ENCODE results near the gene ZBTB20. TPM values are rescaled to one million over a fixed set of nuclear protein-coding genes. Genes with fewer than 3 reads are reported as not detected.

The ZBTB20 gene
- total RNA-seq, 1 donor from 2014 or later: 32.5 TPM

DNA sequence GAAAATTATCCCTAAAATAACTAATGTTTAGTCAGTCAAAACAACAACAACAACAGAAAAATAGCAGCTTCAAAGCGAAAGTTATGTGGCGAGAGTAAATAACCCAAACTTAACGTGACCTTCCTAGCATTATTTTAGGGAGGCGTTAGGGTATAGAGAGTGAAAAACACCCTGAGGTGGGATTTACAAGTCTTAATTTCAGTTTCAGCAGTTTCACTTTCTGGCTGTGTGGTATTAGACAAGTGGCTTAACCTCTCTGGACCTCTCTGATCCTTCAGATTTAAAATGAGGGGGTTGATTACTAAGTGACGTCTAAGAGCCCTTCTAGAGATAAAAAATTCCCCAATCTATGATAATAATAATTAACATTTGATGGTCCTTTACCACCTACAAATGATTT, 291.2 kb downstream of the ZBTB20 start:
- Histone ChIP-seq H3K27me3 (ENCODE audit: control insufficient read depth, insufficient read depth, low read length) (no peaks in the 10 kb centered on the region), H3K4me3 (ENCODE audit: low read depth, low read length) (no peak overlapping the region), H3K36me3 (ENCODE audit: control insufficient read depth, insufficient read depth, low read length) (no peaks in the 10 kb centered on the region)
- no peak for TF ChIP-seq CTCF (IDR thresholded peaks at IDR 0.05; ENCODE audit: insufficient read depth, low read length, poor library complexity, severe bottlenecking)
- DNase-seq (ENCODE audit: low read depth): no peak

DNA sequence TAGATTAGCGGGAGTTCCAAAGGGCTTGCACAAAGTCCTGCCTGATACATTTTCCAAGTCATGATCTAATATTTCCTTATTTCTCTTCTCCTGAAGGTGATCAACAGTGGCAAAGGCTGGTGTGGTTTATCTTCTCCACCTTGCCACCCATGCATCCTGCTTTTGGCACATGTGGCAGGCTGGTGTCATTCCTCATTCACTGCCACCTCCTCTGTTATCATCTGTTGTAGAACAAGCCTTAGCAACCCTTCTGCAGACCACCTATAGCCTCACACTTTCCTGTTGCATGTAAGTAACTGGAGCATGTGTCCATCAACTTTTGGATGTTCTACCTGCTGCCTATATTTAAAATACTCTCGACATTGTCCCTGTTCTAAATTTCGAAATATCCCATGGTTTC, 294.1 kb downstream of the ZBTB20 start:
- DNase-seq (ENCODE audit: low read depth): no peak
- Histone ChIP-seq H3K27me3 (ENCODE audit: control insufficient read depth, insufficient read depth, low read length) (no peaks in the 10 kb centered on the region), H3K4me3 (ENCODE audit: low read depth, low read length) (no peak overlapping the region), H3K36me3 (ENCODE audit: control insufficient read depth, insufficient read depth, low read length) (no peaks in the 10 kb centered on the region)
- TF ChIP-seq CTCF (IDR thresholded peaks at IDR 0.05; ENCODE audit: insufficient read depth, low read length, poor library complexity, severe bottlenecking): no peak

GRCh38 chr3:114850898-114851297, 296.2 kb downstream of the ZBTB20 start:
- no peak for TF ChIP-seq CTCF (IDR thresholded peaks at IDR 0.05; ENCODE audit: insufficient read depth, low read length, poor library complexity, severe bottlenecking)
- peak; percentile 9 for DNase-seq (ENCODE audit: low read depth)
- H3K27me3 ChIP-seq (ENCODE audit: control insufficient read depth, insufficient read depth, low read length): no peaks in the 10 kb centered on the region
- no peaks in the 10 kb centered on the region for H3K36me3 ChIP-seq (ENCODE audit: control insufficient read depth, insufficient read depth, low read length)
- H3K4me3 ChIP-seq (ENCODE audit: low read depth, low read length): no peak overlapping the region

DNA sequence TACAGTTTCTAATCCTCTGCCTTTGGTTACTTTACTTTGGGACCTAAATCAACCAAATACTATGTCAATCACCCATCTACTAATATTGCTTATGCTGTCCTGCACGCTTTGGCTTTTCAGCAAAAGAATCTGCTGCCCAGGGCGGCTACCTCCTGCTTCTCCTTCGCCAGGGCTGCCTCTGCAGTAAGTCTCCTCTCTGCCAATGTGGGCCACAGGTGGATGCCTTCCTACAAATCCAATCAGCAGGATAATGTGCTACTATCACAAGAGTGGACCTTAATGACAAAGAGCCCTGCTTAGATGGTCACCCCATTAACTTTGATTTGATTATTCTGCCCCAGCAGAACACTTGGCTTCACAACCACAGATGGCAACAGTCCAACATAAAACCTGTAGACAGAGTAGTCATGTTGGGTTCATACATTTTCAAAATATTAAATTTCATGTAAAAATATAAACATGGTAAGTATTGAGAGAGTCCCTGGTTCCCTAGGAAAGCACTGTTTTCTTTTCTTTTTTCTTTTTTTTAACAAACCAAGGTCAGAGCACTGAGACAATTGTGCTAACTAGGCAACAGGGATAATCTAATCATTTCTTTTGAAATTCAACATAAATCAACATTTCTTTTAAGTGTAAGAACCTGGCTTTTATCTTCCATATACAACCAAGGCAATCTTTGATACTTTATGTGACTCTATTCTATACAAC, 298.3 kb downstream of the ZBTB20 start:
- no peaks in the 10 kb centered on the region for H3K27me3 ChIP-seq (ENCODE audit: control insufficient read depth, insufficient read depth, low read length)
- DNase-seq (ENCODE audit: low read depth): no peak
- no peak overlapping the region for H3K4me3 ChIP-seq (ENCODE audit: low read depth, low read length)
- TF ChIP-seq CTCF (IDR thresholded peaks at IDR 0.05; ENCODE audit: insufficient read depth, low read length, poor library complexity, severe bottlenecking): no peak
- no peaks in the 10 kb centered on the region for H3K36me3 ChIP-seq (ENCODE audit: control insufficient read depth, insufficient read depth, low read length)

DNA sequence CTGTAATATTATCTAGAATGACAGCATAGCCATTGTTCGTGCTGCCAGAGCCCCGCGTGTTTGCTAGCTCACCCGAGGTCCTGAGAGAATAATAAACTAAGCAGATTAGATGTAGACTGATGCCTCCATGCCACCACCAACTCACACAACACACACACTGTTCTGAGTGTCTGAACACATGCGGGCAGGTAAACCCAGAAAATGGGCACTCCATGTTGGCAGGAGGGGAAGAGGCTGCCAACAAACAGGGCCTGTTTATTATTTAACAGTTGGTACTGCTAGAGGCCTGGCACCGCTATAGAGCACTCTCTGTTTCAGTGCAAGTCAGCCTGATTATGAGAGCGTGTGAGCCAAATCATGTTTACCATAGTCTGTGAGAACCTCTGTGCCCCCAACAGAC, 299.0 kb downstream of the ZBTB20 start:
- DNase-seq (ENCODE audit: low read depth): no peak
- no peak for TF ChIP-seq CTCF (IDR thresholded peaks at IDR 0.05; ENCODE audit: insufficient read depth, low read length, poor library complexity, severe bottlenecking)

GRCh38 chr3:114847564-114847963, 299.5 kb downstream of the ZBTB20 start:
- DNase-seq (ENCODE audit: low read depth): no peak
- TF ChIP-seq CTCF (IDR thresholded peaks at IDR 0.05; ENCODE audit: insufficient read depth, low read length, poor library complexity, severe bottlenecking): no peak
- Histone ChIP-seq H3K27me3 (ENCODE audit: control insufficient read depth, insufficient read depth, low read length) (no peaks in the 10 kb centered on the region), H3K36me3 (ENCODE audit: control insufficient read depth, insufficient read depth, low read length) (no peaks in the 10 kb centered on the region), H3K4me3 (ENCODE audit: low read depth, low read length) (no peak overlapping the region)

More for the DNA sequence above, 299.0 kb downstream of the ZBTB20 start:
- Histone ChIP-seq H3K36me3 (ENCODE audit: control insufficient read depth, insufficient read depth, low read length) (no peaks in the 10 kb centered on the region), H3K4me3 (ENCODE audit: low read depth, low read length) (no peak overlapping the region), H3K27me3 (ENCODE audit: control insufficient read depth, insufficient read depth, low read length) (no peaks in the 10 kb centered on the region)
